ENCODE data around the gene ZGPAT. TPM values are rescaled to one million over a fixed set of nuclear protein-coding genes. Genes with fewer than 3 reads are reported as not detected.

ZGPAT gene
- total and polyA plus RNA-seq, 10 of the 15 experiments (the other 5 are each of a cell fraction or from before 2014, with no cell fraction given) = 0.58 to 52.9 (median 18.0) TPM

DNA sequence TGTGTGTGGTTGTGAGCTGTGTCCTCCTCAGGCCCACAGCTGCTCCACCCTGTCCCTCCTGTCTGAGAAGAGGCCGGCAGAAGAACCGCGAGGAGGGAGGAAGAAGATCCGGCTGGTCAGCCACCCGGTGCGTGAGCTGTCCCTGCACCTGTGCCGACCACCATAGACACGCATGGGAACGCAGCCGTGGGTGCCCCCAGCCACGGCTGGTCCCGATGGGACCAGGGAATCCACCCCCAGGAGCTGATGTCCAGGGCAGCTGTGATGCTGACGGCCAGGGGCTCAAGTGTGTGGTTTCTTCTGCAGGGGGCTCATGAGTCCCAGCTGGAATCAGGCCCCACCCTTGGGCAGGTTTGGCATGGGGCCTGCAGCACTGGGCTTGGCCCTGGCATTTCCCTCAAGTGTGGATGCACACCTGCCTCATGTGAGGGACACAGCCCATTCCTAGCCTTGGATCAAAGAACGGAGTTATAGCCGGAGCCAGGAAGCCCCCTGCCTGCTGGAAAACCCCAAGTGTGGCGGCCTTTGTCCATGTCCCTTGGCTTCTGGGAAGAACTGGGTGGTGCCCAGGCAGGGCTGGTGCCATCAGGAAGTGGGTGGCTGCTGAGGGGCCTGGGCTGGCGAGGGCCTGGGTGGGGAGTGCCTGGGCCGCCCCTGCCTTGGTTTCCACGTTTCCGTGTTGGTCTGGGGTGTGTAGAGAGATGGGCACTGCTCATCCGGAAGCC, 16.0 kb upstream of the ZGPAT start:
- Histone ChIP-seq H3K4me1 (ENCODE audit: control insufficient read depth, insufficient read depth, low read length) (no peaks in the 10 kb centered on the region; the same call in 1 of the 2 replicates), H3K79me2 (ENCODE audit: control insufficient read depth, insufficient read depth, low read length) (no peaks in the 10 kb centered on the region), H3K9me3 (replicated peaks; ENCODE audit: control insufficient read depth, insufficient read depth, low read length) (no peaks in the 10 kb centered on the region), H4K20me1 (ENCODE audit: control insufficient read depth, insufficient read depth) (no peaks in the 10 kb centered on the region), H3K4me3 (no peak overlapping the region), H3K27me3 (replicated peaks in 1 of 2; ENCODE audit: control insufficient read depth in 2 of 2, insufficient read depth in 2 of 2, low read length in 1 of 2) (no peaks in the 10 kb centered on the region), H3K27ac (ENCODE audit: control insufficient read depth, insufficient read depth) (no peak overlapping the region), H3K4me2 (ENCODE audit: control insufficient read depth, insufficient read depth) (no peak overlapping the region), H3K36me3 (ENCODE audit: control insufficient read depth in 2 of 2, insufficient read depth in 2 of 2, low read length in 1 of 2) (no peaks in the 10 kb centered on the region), H2AFZ (ENCODE audit: control insufficient read depth, low read depth, low read length) (no peak overlapping the region), H3K9ac (ENCODE audit: control insufficient read depth, insufficient read depth, low read length) (no peak overlapping the region)
- ChIA-PET SMC1A (ENCODE audit: uncharacterized antibody, unreplicated experiment) (no interaction called here), CTCF (no interaction called here), RAD21 (ENCODE audit: unreplicated experiment) (no interaction called here), POLR2A (no interaction called here)
- FAIRE-seq (no peak), ATAC-seq (no peak; the same call in 2 of the 3 replicates), DNase-seq (ENCODE audit: low read depth, low spot score) (no peak)
- no TSS peak for BruUV-seq (replicated peaks)
- 73% methylated on average over 19 of the region's 21 CpGs for WGBS (ENCODE audit: insufficient coverage, insufficient replicate concordance, low lambda C conversion rate, missing lambda C conversion rate)
- intact Hi-C loops (cut with micrococcal nuclease; ENCODE audit: unreplicated experiment) = no loop called here
- TF ChIP-seq MTA3 (IDR thresholded peaks at IDR 0.05; ENCODE audit: borderline replicate concordance, low read length) (0 out of 2 replicates have a peak, but pooled peaks have one; percentile 52), NFYA (IDR thresholded peaks at IDR 0.05; ENCODE audit: borderline replicate concordance, low read depth, low read length) (no peak), NFYB (IDR thresholded peaks at IDR 0.05; ENCODE audit: insufficient read depth, low read depth, low read length) (no peak), POLR2A (IDR thresholded peaks at IDR 0.05; ENCODE audit: low read depth, low read length) (peak; percentile 11)
- TF ChIP-seq, protein P1, sequence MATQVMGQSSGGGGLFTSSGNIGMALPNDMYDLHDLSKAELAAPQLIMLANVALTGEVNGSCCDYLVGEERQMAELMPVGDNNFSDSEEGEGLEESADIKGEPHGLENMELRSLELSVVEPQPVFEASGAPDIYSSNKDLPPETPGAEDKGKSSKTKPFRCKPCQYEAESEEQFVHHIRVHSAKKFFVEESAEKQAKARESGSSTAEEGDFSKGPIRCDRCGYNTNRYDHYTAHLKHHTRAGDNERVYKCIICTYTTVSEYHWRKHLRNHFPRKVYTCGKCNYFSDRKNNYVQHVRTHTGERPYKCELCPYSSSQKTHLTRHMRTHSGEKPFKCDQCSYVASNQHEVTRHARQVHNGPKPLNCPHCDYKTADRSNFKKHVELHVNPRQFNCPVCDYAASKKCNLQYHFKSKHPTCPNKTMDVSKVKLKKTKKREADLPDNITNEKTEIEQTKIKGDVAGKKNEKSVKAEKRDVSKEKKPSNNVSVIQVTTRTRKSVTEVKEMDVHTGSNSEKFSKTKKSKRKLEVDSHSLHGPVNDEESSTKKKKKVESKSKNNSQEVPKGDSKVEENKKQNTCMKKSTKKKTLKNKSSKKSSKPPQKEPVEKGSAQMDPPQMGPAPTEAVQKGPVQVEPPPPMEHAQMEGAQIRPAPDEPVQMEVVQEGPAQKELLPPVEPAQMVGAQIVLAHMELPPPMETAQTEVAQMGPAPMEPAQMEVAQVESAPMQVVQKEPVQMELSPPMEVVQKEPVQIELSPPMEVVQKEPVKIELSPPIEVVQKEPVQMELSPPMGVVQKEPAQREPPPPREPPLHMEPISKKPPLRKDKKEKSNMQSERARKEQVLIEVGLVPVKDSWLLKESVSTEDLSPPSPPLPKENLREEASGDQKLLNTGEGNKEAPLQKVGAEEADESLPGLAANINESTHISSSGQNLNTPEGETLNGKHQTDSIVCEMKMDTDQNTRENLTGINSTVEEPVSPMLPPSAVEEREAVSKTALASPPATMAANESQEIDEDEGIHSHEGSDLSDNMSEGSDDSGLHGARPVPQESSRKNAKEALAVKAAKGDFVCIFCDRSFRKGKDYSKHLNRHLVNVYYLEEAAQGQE (IDR thresholded peaks at IDR 0.05; ENCODE audit: low read depth, low read length) = no peak
- in situ Hi-C loops (cut with MboI) = no loop called here

All from GM12878 (cell line).